ENCODE data around the gene VAV1. TPM values are rescaled to one million over a fixed set of nuclear protein-coding genes. Genes with fewer than 3 reads are reported as not detected.

VAV1 gene
- total and polyA plus RNA-seq, 9 of the 15 experiments (the other 6 are each of a cell fraction or from before 2014, with no cell fraction given) = 0.46 to 20.1 (median 11.1) TPM

- DNase-seq (ENCODE audit: extremely low read depth in 1 of 4, low spot score in 3 of 4) (no peak), FAIRE-seq (no peak), ATAC-seq (no peak)
- 36% methylated on average over 8 of the region's 8 CpGs for WGBS (ENCODE audit: insufficient coverage, low coverage, missing lambda C conversion rate)
- Histone ChIP-seq H3K79me2 (ENCODE audit: control insufficient read depth, insufficient read depth, low read length) (no peaks in the 10 kb centered on the region), H3K4me1 (replicated peaks in 1 of 2; ENCODE audit: control insufficient read depth in 2 of 2, insufficient read depth in 2 of 2, low read length in 2 of 2) (peaks cover 5 to 46% of the 10 kb centered on the region in 2 experiments; a peak in 4 of 5 replicates), H3K9ac (ENCODE audit: insufficient read depth in 1 of 2, low read depth in 2 of 2, low read length in 2 of 2) (no peak overlapping the region), H3K9me1 (ENCODE audit: control insufficient read depth, insufficient read depth, low read length) (no peaks in the 10 kb centered on the region), H3K4me2 (ENCODE audit: insufficient read depth, low read length) (no peak overlapping the region), H4K20me1 (replicated peaks; ENCODE audit: control insufficient read depth, insufficient read depth, low read length) (no peaks in the 10 kb centered on the region), H3K9me3 (replicated peaks; ENCODE audit: control insufficient read depth, insufficient read depth, low read depth, low read length) (no peaks in the 10 kb centered on the region), H3K4me3 (no peak overlapping the region), H3K27ac (ENCODE audit: extremely low read depth, low read depth, low read length) (no peak overlapping the region; the same call in 2 of the 3 replicates), H3K36me3 (ENCODE audit: control insufficient read depth, insufficient read depth, low read length) (no peaks in the 10 kb centered on the region), H2AFZ (ENCODE audit: low read depth, low read length) (no peak overlapping the region), H3K27me3 (ENCODE audit: control insufficient read depth in 2 of 2, insufficient read depth in 2 of 2, low read length in 2 of 2) (no peaks in the 10 kb centered on the region)
- in situ Hi-C loops (cut with MboI) = no loop called here
- no TSS peak for BruUV-seq (replicated peaks)
- POLR2A ChIA-PET = interaction anchor here (0.6 kb wide), 1 partner anchor 61 kb away, joined by 3 read pairs; no protein-coding TSS in a partner anchor
- intact Hi-C loops (cut with micrococcal nuclease) = no loop called here
- CTCF ChIA-PET (ENCODE audit: low intra/inter-chr PET ratio) = no interaction called here
- TF ChIP-seq UBTF (IDR thresholded peaks at IDR 0.05; ENCODE audit: borderline replicate concordance in 1 of 2, low read depth in 2 of 2, low read length in 2 of 2) (no peak), GATAD2B (IDR thresholded peaks at IDR 0.05; ENCODE audit: borderline replicate concordance) (no peak), SRSF9 (IDR thresholded peaks at IDR 0.05; ENCODE audit: borderline replicate concordance, low read depth, low read length) (no peak), ZNF121 (CRISPR knock-in tag; conservative IDR thresholded peaks at IDR 0.05) (no peak), ZKSCAN1 (IDR thresholded peaks at IDR 0.05; ENCODE audit: low read depth, low read length) (no peak), TOE1 (IDR thresholded peaks at IDR 0.05; ENCODE audit: borderline replicate concordance) (no peak), TOE1 (CRISPR knock-in tag; IDR thresholded peaks at IDR 0.05; ENCODE audit: borderline replicate concordance, low read depth) (no peak), SREBF2 (CRISPR knock-in tag; IDR thresholded peaks at IDR 0.05) (no peak), ZNF277 (CRISPR knock-in tag; IDR thresholded peaks at IDR 0.05; ENCODE audit: borderline replicate concordance) (no peak), TGIF2 (CRISPR knock-in tag; IDR thresholded peaks at IDR 0.05) (no peak), NCOR1 (IDR thresholded peaks at IDR 0.05) (no peak), SPI1 (IDR thresholded peaks at IDR 0.05; ENCODE audit: borderline replicate concordance, low read depth, low read length) (peak; percentile 83; the same call in 1 of the 2 replicates), RBM34 (IDR thresholded peaks at IDR 0.05; ENCODE audit: borderline replicate concordance, insufficient read depth, low read length) (no peak), POLR2A (conservative IDR thresholded peaks at IDR 0.05) (no peak), ZNF512 (tag; IDR thresholded peaks at IDR 0.05) (no peak), BRF2 (IDR thresholded peaks at IDR 0.05; ENCODE audit: borderline replicate concordance, insufficient read depth, insufficient read length) (no peak), MYNN (IDR thresholded peaks at IDR 0.05) (no peak), MYNN (CRISPR knock-in tag; IDR thresholded peaks at IDR 0.05) (no peak)
Observed at GRCh38 chr19:6728346-6728745, 44.2 kb upstream of the VAV1 start.

Data from K562 (cell line).